H1 (cell line): Measurements from ENCODE around the gene TSSK6. TPM values are rescaled to one million over a fixed set of nuclear protein-coding genes. Genes with fewer than 3 reads are reported as not detected.

Source experiments
- CTCF ChIA-PET: fragments of 300-600 bp; sonication (Branson Sonifier 250); formaldehyde crosslinking; loops from one replicate; lab custom pipeline; 2021; ENCODE audit not compliant: partially characterized antibody; lab: Charles Lee
- POLR2A ChIA-PET: fragments of 300-600 bp; sonication (Branson Sonifier 250); formaldehyde crosslinking; loops from one replicate; lab custom pipeline; 2021; ENCODE audit warnings: inconsistent platforms; ENCODE audit not compliant: partially characterized antibody; lab: Charles Lee
- DNase-seq, 2 experiments: peaks; one replicate each; pipeline versions ENCODE4 v3.0.0 to v3.0.0-alpha.2; 2010 to 2022; ENCODE audit warnings: low spot score in 2 of 2, low read depth in 1 of 2, mixed read lengths in 1 of 2
- FAIRE-seq: peaks from 2 replicates; lab custom pipeline; 2011; peaks lifted over from hg19 to GRCh38; lab: Jason Lieb, UNC
- H2AFZ ChIP-seq: 2 replicates; pipeline ENCODE4 v1.8.1; 2012; ENCODE audit warnings: low read length, inconsistent platforms
- H2AK5ac ChIP-seq: 2 replicates; pipeline ENCODE4 v1.6.1; 2013; ENCODE audit warnings: low read depth, low read length
- H2BK120ac ChIP-seq: replicated peaks from 2 replicates; pipeline ENCODE3; 2013; ENCODE audit warnings: low read depth, low read length, inconsistent platforms
- H2BK12ac ChIP-seq: 2 replicates; pipeline ENCODE4 v1.6.1; 2013; ENCODE audit warnings: low read depth, low read length
- H2BK15ac ChIP-seq: 2 replicates; pipeline ENCODE4 v1.6.1; 2013; ENCODE audit warnings: low read length
- H2BK20ac ChIP-seq: 2 replicates; pipeline ENCODE4 v1.6.1; 2013; ENCODE audit warnings: low read length
- H2BK5ac ChIP-seq: 2 replicates; pipeline ENCODE4 v1.6.1; 2013; ENCODE audit warnings: low read depth, low read length
- H3K14ac ChIP-seq: 2 replicates; pipeline ENCODE4 v1.6.1; 2013; ENCODE audit warnings: inconsistent platforms; ENCODE audit not compliant: insufficient read length
- H3K18ac ChIP-seq: 2 replicates; pipeline ENCODE4 v1.6.1; 2013; ENCODE audit warnings: low read length; ENCODE audit errors: extremely low read depth
- H3K23ac ChIP-seq: 2 replicates; pipeline ENCODE4 v1.6.1; 2013; ENCODE audit warnings: inconsistent platforms; ENCODE audit not compliant: insufficient read length
- H3K23me2 ChIP-seq: 2 replicates; pipeline ENCODE4 v1.6.1; 2013; ENCODE audit warnings: low read depth, low read length
- H3K27ac ChIP-seq: 2 replicates; pipeline ENCODE4 v1.6.1; 2011; ENCODE audit warnings: low read depth, low read length, inconsistent platforms
- H3K27me3 ChIP-seq, 4 experiments: replicated peaks in 1 of 4; 1 replicate in 1 of 4; 2 replicates in 3 of 4; pipeline versions ENCODE4 v1.6.1 to v1.8.1; 2011 to 2013; ENCODE audit warnings: low read length in 3 of 4, mild to moderate bottlenecking in 3 of 4, inconsistent platforms in 2 of 4, mixed read lengths in 2 of 4, moderate library complexity in 1 of 4; ENCODE audit not compliant: control insufficient read depth in 3 of 4, insufficient read depth in 3 of 4; ENCODE audit errors: extremely low read depth in 1 of 4
- H3K36me3 ChIP-seq, 4 experiments: 2 replicates each; pipeline versions ENCODE4 v1.6.1 to v1.8.1; 2011 to 2013; ENCODE audit warnings: mild to moderate bottlenecking in 4 of 4, low read length in 3 of 4, moderate library complexity in 2 of 4, control low read depth in 1 of 4, inconsistent platforms in 1 of 4; ENCODE audit not compliant: insufficient read depth in 4 of 4, control insufficient read depth in 2 of 4
- H3K4ac ChIP-seq: replicated peaks from 2 replicates; pipeline ENCODE3; 2013; ENCODE audit warnings: low read length, low read depth, mixed read lengths, inconsistent platforms; ENCODE audit not compliant: insufficient read length
- H3K4me1 ChIP-seq, 4 experiments: replicated peaks in 1 of 4; 1 replicate in 1 of 4; 2 replicates in 3 of 4; pipeline versions ENCODE4 v1.6.1 to v1.8.1; 2011 to 2013; ENCODE audit warnings: low read length in 3 of 4, inconsistent platforms in 2 of 4, mixed read lengths in 1 of 4; ENCODE audit not compliant: insufficient read depth in 4 of 4, control insufficient read depth in 3 of 4
- H3K4me2 ChIP-seq, 2 experiments: 2 replicates each; pipeline versions ENCODE4 v1.6.1 to v1.8.1; 2011 to 2013; ENCODE audit warnings: low read depth in 2 of 2, low read length in 2 of 2, control low read depth in 1 of 2, inconsistent platforms in 1 of 2, mild to moderate bottlenecking in 1 of 2; ENCODE audit not compliant: insufficient read depth in 1 of 2
- H3K4me3 ChIP-seq, 4 experiments: fragments of 200-600, 300-600 bp in 1 of 4; sonication (generic), shearing (Covaris generic), sonication (Bioruptor Twin) in 1 of 4; 2 replicates each; pipeline versions ENCODE4 v1.5.1 to v1.8.1; 2011 to 2016; ENCODE audit warnings: low read length in 4 of 4, low read depth in 3 of 4, control low read depth in 2 of 4, inconsistent platforms in 2 of 4, mild to moderate bottlenecking in 2 of 4, mixed read lengths in 1 of 4, moderate library complexity in 1 of 4; ENCODE audit not compliant: insufficient read depth in 2 of 4; ENCODE audit errors: extremely low read depth in 1 of 4
- H3K56ac ChIP-seq: replicated peaks from 2 replicates; pipeline ENCODE3; 2013; ENCODE audit warnings: low read depth, mild to moderate bottlenecking, mixed read lengths, low read length, inconsistent platforms; ENCODE audit not compliant: insufficient read length
- H3K79me1 ChIP-seq: 2 replicates; pipeline ENCODE4 v1.6.1; 2013; ENCODE audit warnings: low read depth, low read length, control low read depth
- H3K79me2 ChIP-seq, 2 experiments: 2 replicates each; pipeline versions ENCODE4 v1.6.1 to v1.8.1; 2012 to 2013; ENCODE audit warnings: low read length in 2 of 2, mild to moderate bottlenecking in 2 of 2, inconsistent platforms in 1 of 2; ENCODE audit not compliant: insufficient read depth in 2 of 2, control insufficient read depth in 1 of 2
- H3K9ac ChIP-seq, 4 experiments: replicated peaks in 1 of 4; 1 replicate in 1 of 4; 2 replicates in 3 of 4; pipeline versions ENCODE4 v1.6.1 to v1.8.1; 2011 to 2013; ENCODE audit warnings: low read depth in 3 of 4, low read length in 3 of 4, control low read depth in 2 of 4, mild to moderate bottlenecking in 2 of 4, moderate library complexity in 2 of 4, inconsistent platforms in 1 of 4; ENCODE audit errors: extremely low read depth in 1 of 4
- H3K9me3 ChIP-seq, 2 experiments: 2 replicates each; pipeline versions ENCODE4 v1.6.1 to v1.8.1; 2012 to 2013; ENCODE audit warnings: mild to moderate bottlenecking in 2 of 2, moderate library complexity in 2 of 2, control low read depth in 1 of 2, inconsistent platforms in 1 of 2, low read depth in 1 of 2, low read length in 1 of 2, mixed read lengths in 1 of 2; ENCODE audit not compliant: insufficient read depth in 2 of 2
- H4K20me1 ChIP-seq, 2 experiments: replicated peaks in 1 of 2; 2 replicates each; pipeline versions ENCODE3 to v1.8.1; 2011 to 2013; ENCODE audit warnings: inconsistent platforms in 2 of 2, low read length in 2 of 2, mild to moderate bottlenecking in 1 of 2; ENCODE audit not compliant: insufficient read depth in 2 of 2, control insufficient read depth in 1 of 2
- H4K5ac ChIP-seq: 2 replicates; pipeline ENCODE4 v1.6.1; 2013; ENCODE audit warnings: low read length, low read depth, mixed read lengths, inconsistent platforms; ENCODE audit not compliant: insufficient read length
- H4K8ac ChIP-seq: 2 replicates; pipeline ENCODE4 v1.8.0; 2013; ENCODE audit warnings: mild to moderate bottlenecking, moderate library complexity, low read length, inconsistent platforms; ENCODE audit not compliant: insufficient read depth; ENCODE audit errors: extremely low read depth
- H4K91ac ChIP-seq: replicated peaks from 2 replicates; pipeline ENCODE3; 2013; ENCODE audit warnings: low read length, mixed read lengths, inconsistent platforms; ENCODE audit not compliant: insufficient read length
- CTCF ChIP-seq, 3 experiments: IDR thresholded peaks; 1 replicate in 2 of 3; 2 replicates in 1 of 3; pipeline versions ENCODE4 v1.5.1 to v1.6.1; 2011; ENCODE audit warnings: low read length in 3 of 3, mild to moderate bottlenecking in 3 of 3, inconsistent platforms in 2 of 3, low read depth in 1 of 3, moderate library complexity in 1 of 3; ENCODE audit not compliant: insufficient read depth in 1 of 3; ENCODE audit errors: control extremely low read depth in 1 of 3
- KDM1A ChIP-seq: fragments of 200-600, 300-600 bp; sonication (generic); IDR thresholded peaks from 2 replicates; pipeline ENCODE4 v1.7.1; 2016; ENCODE audit warnings: mild to moderate bottlenecking, low read length, borderline replicate concordance
- RAD21 ChIP-seq, 2 experiments: IDR thresholded peaks in 1 of 2; conservative IDR thresholded peaks in 1 of 2; 2 replicates each; pipeline ENCODE4 v1.6.1; 2011; ENCODE audit warnings: low read depth in 2 of 2, low read length in 2 of 2, improper control_type of control experiment in 1 of 2, inconsistent platforms in 1 of 2, mild to moderate bottlenecking in 1 of 2, moderate library complexity in 1 of 2
- RFX5 ChIP-seq: IDR thresholded peaks from 2 replicates; pipeline ENCODE4 v1.6.1; 2011; ENCODE audit warnings: low read depth, low read length, improper control_type of control experiment, borderline replicate concordance
- RXRA ChIP-seq: IDR thresholded peaks from 2 replicates; pipeline ENCODE4 v1.6.1; 2011; ENCODE audit warnings: low read depth, mild to moderate bottlenecking, low read length, moderate library complexity; ENCODE audit not compliant: insufficient read depth
- TAF7 ChIP-seq: optimal IDR thresholded peaks from 2 replicates; pipeline ENCODE3; 2011; ENCODE audit warnings: low read depth, mild to moderate bottlenecking, inconsistent platforms, low read length, moderate library complexity, borderline replicate concordance
- WGBS, 2 experiments: shearing (Covaris generic) in 1 of 2; methylation state at CpG; one replicate each; pipeline versions ENCODE4 v1.1.6 to v1.1.7; 2013 to 2015; ENCODE audit warnings: low lambda C conversion rate in 2 of 2, mixed read lengths in 2 of 2, inconsistent platforms in 1 of 2, low coverage in 1 of 2, missing lambda C conversion rate in 1 of 2; ENCODE audit not compliant: insufficient replicate concordance in 2 of 2, insufficient coverage in 1 of 2, insufficient read length in 1 of 2; ENCODE audit errors: extremely low coverage in 1 of 2, missing lambda C conversion rate in 1 of 2; 5-methylcytosine and 5-hydroxymethylcytosine counted together
- polyA plus RNA-seq, 7 experiments: library from polyadenylated mRNA; depleted of rRNA in 3 of 7; stranded (reverse) in 5 of 7; unstranded in 2 of 7; fragments of >200 nt in 5 of 7; fragments of 200-250 nt in 2 of 7; gene quantifications; 1 replicate in 5 of 7; 2 replicates in 1 of 7; 4 replicates in 1 of 7; pipeline versions ENCODE4 v1.2.1 to v1.2.3, GENCODE V29; 2011 to 2013; ENCODE audit warnings: missing spikeins in 2 of 7, mixed read lengths in 2 of 7
- total RNA-seq: library from RNA; stranded (reverse); fragmentation: NEBNext Ultra II Directional; extraction: Animal tissue kit (Norgen Biotek cat#: 25700); gene quantifications from 2 replicates; pipeline ENCODE4 v1.2.1, GENCODE V29; 2021

The TSSK6 gene
- total and polyA plus RNA-seq, 2 of the 8 experiments (the other 6 are each of a cell fraction or from before 2014, with no cell fraction given) = 3.6 to 7.8 TPM

- Histone ChIP-seq H4K8ac (peak overlapping the region; percentile 11; the same call in 1 of the 2 replicates), H2BK5ac (no peak overlapping the region), H3K36me3 (no peaks in the 10 kb centered on the region), H3K4ac (no peak overlapping the region), H3K79me1 (0 out of 2 replicates have a peak, but pooled peaks cover 2% of the 10 kb centered on the region), H2BK12ac (no peak overlapping the region), H3K9ac (no peak overlapping the region), H2AFZ (no peak overlapping the region), H3K56ac (no peak overlapping the region), H2BK20ac (no peak overlapping the region), H3K4me1 (no peaks in the 10 kb centered on the region; a peak in 3 of 7 replicates), H3K23me2 (no peaks in the 10 kb centered on the region), H3K9me3 (no peaks in the 10 kb centered on the region), H3K4me2 (no peak overlapping the region), H3K23ac (no peak overlapping the region), H4K5ac (no peak overlapping the region), H3K4me3 (no peak overlapping the region), H2AK5ac (no peak overlapping the region), H3K27ac (no peak overlapping the region), H3K14ac (no peak overlapping the region), H4K20me1 (no peaks in the 10 kb centered on the region), H4K91ac (no peak overlapping the region), H3K79me2 (no peaks in the 10 kb centered on the region), H3K27me3 (no peaks in the 10 kb centered on the region), H3K18ac (no peak overlapping the region), H2BK120ac (no peak overlapping the region)
- 53% methylated on average over 26 of the region's 34 CpGs; no CpG with 5 or more reads in 1 of the 2 experiments for WGBS, 2 experiments
- no peak for FAIRE-seq
- POLR2A ChIA-PET = interaction anchor here (0.8 to 2.9 kb wide), 7 partner anchors 10 to 73 kb away, joined by 3 to 13 read pairs (median 4); partner anchors contain the start of genes NDUFA13, TSSK6 and YJEFN3
- DNase-seq = peak in 1 of 2 experiments; percentile 94
- TF ChIP-seq RAD21 (IDR thresholded peaks at IDR 0.05 in 1 of 2, conservative IDR thresholded peaks at IDR 0.05 in 1 of 2; ENCODE audit: low read depth in 2 of 2, low read length in 2 of 2) (peak; percentile 65 to 70), CTCF (IDR thresholded peaks at IDR 0.05; ENCODE audit: control extremely low read depth in 1 of 3, insufficient read depth in 1 of 3, low read depth in 1 of 3, low read length in 3 of 3) (peak; percentile 83 to 92 (median 84)), RXRA (0 out of 2 replicates have a peak, but pooled peaks have one; percentile 35), TAF7 (peak; percentile 13), KDM1A (peak; percentile 85; the same call in 1 of the 2 replicates), RFX5 (no peak)
- TF ChIP-seq, all 59 proteins: peak for 5
- CTCF ChIA-PET = interaction anchor here (0.6 to 20.0 kb wide), 36 partner anchors 4 to 247 kb away, joined by 3 to 223 read pairs (median 5); partner anchors contain the start of genes CILP2, GMIP, LPAR2 and NDUFA13
- H2BK15ac ChIP-seq = no peak overlapping the region; the same call in 1 of the 2 replicates
Observed at GRCh38 chr19:19554074-19555023, 39.0 kb upstream of the TSSK6 start.
